GM18505 (cell line): Measurements from ENCODE around the gene UBE2U.
A peak's percentile ranks its signal among the peaks of the same experiment; 100 is the strongest.

Source experiments
- ATAC-seq: cut with Tn5 transposase; IDR thresholded peaks from one replicate; pipeline ENCODE4 v1.9.1; 2021; ENCODE audit not compliant: unreplicated experiment
- POLR2A ChIP-seq: IDR thresholded peaks from 4 replicates; pipeline ENCODE4 v1.6.1; 2011; ENCODE audit warnings: borderline replicate concordance; ENCODE audit not compliant: insufficient read depth, insufficient read length; ENCODE audit errors: extremely low read depth

UBE2U gene, protein sequence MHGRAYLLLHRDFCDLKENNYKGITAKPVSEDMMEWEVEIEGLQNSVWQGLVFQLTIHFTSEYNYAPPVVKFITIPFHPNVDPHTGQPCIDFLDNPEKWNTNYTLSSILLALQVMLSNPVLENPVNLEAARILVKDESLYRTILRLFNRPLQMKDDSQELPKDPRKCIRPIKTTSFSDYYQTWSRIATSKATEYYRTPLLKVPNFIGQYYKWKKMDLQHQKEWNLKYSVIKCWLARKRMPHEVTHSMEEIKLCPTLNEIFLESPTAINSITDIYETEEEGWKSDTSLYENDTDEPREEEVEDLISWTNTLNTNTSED

GRCh38 chr1:64203420-64203819, at the start of gene UBE2U:
UBE2U (plus strand) TSS chr1:64203623; CDS start chr1:64204051, 428 bp downstream.
- TF ChIP-seq POLR2A: no peak
- no peak for ATAC-seq

DNA sequence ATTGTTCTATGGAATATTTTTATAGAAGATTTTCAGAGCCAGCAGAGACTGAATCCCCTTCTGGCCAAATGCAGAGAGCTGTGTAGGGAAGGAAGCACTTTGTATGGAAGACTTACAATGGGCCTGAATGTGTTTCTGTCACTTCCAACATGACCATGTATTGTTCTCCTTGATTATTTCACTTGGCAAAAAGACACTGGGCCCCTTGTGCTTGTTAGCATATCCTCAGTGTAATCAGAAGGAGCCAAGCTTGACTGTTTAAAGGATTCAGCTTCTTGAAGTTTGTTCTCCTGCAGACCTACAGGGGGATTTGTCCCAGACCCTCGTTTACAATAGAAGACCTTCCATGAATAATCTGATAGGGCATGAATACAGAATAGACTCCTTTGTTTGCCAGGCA, 48.1 kb upstream of the UBE2U start:
- TF ChIP-seq POLR2A: no peak
- no peak for ATAC-seq

DNA sequence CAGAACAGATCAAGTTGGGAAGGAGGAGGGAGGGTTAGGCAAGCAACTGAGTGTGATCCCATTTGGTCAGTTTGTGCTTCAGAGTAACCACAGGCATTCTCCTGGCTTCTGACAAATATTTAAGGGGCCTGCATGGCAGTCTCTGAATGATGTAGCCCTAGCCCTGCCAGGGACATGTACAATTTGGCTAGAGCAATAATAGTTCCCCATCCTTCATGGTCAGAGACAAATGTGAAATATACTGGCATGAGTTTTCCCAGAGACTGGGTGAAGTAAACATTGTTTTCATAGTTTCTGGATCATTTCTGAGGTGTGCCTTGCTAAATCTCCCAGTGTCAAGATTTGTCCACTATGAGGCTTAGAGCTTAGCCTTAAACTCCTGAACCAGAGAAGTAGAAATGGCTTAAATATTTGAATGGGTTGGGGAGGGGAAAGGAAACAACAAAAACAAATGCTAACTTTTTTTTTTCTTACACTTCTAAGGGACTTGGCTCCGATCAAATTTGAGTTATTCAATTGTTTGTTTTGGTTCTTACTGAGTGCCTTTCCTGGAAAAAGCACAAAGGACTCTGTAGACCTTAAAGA, 42.0 kb upstream of the UBE2U start:
- ATAC-seq: no peak
- no peak for TF ChIP-seq POLR2A

- no peak for ATAC-seq
- TF ChIP-seq POLR2A: no peak
Observed at GRCh38 chr1:64162151-64162550, 41.3 kb upstream of the UBE2U start.

DNA sequence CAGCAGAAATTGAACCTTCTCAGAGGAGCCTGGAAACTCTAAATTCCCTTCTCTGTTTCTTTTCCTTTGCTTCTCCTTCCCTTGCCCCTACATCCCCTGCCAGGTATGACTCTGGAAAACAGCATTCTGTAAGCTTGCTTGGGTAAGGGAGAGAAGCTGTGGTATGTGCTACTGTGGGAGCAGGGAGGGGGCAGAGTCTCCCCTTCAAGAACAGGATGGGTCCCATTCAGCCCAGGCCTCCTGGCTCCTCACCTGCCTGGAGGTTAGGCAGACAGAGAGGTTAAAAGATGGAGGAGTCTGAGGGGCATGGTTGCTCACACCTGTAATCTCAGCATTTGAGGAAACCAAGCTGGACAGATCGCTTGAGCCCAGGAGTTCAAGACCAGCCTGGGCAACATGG, 40.6 kb upstream of the UBE2U start:
- no peak for ATAC-seq
- TF ChIP-seq POLR2A: no peak

- ATAC-seq: no peak
- no peak for TF ChIP-seq POLR2A
Observed at GRCh38 chr1:64163431-64163830, 40.0 kb upstream of the UBE2U start.

- no peak for TF ChIP-seq POLR2A
- ATAC-seq: no peak
Observed at GRCh38 chr1:64163970-64164369, 39.5 kb upstream of the UBE2U start.

DNA sequence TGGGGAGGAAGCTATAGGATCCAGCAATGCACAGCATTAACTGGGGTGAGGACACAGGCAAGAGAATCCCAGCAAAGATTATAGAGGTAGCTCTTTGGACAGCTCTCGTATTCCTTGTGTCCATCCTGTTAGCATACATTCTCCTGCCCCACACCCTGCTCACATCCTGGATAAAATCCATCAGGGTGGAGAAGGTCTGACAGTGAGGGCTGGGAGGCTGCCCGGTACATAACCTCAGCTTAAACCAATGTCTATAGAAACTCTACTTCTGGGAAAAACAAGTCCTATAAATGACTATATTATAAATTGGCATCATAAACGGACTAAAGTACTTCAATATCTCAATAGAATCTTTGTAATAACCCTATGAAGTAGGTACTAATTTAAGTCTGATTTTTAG, 36.8 kb upstream of the UBE2U start:
- no peak for TF ChIP-seq POLR2A
- no peak for ATAC-seq

GRCh38 chr1:64167176-64167575, 36.2 kb upstream of the UBE2U start:
- TF ChIP-seq POLR2A: no peak
- ATAC-seq: no peak

GRCh38 chr1:64171246-64171645, 32.2 kb upstream of the UBE2U start:
- no peak for TF ChIP-seq POLR2A

GRCh38 chr1:64171797-64172281, 31.6 kb upstream of the UBE2U start:
- TF ChIP-seq POLR2A: no peak
- ATAC-seq: peak; percentile 75

More at GRCh38 chr1:64171246-64171645, 32.2 kb upstream of the UBE2U start:
- no peak for ATAC-seq

GRCh38 chr1:64172458-64172983, 30.9 kb upstream of the UBE2U start:
- ATAC-seq: no peak
- no peak for TF ChIP-seq POLR2A

DNA sequence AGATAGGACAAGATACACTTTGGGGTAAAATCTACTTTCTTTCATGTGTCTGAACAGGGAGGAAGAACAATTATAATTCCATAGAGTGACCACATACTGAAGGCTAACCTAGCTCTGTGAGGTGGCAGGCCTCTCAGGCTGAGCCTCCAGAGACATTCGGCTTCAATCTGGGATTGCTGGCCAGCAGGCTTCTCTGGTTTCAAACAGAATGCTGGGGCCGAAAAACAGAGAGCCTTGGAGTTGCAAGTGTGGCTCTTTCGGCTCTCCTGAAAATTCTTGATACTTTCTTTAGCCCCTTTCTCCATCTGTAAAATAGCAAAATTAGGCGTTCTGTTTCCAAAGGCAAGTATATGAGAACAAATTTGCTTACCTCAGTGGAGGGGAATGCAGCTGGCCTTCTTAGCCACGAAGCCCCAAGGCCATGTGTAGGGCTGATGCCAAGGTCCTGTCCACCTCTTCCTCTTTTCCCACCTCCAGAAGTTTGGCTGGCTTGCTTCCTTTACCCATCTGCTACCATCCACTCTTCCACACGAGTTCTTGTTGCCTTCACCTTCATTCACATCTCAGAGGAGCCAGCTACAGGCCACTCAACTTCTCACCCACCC, 30.0 kb upstream of the UBE2U start:
- no peak for ATAC-seq
- TF ChIP-seq POLR2A: no peak

DNA sequence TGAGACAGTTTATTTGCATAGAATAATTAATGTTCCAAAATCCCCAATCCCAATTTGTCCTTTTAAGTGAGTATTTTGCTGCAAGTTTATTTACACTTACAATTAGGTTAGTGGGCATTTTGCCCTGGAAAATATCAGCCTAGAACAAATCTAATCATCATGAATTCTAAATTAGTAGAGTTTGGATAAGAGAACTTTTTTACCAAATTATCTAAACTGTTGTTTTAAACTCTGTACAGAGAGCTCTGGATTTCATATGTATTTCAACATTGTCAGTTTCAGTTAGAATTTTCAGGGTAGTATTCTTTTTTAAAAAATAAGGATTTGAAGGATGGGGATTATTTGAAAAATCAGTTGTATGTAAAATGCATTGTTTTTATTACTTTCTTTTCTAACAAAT, 27.8 kb upstream of the UBE2U start:
- no peak for ATAC-seq
- TF ChIP-seq POLR2A: no peak
